Duodenal mucosa (tissue), 2 donors: ENCODE results near the gene MCHR1.
"Not testable (repeated sequence)": the region's sequence is repeated elsewhere in the genome, so short reads cannot be mapped to it uniquely, and the experiment has no call there.

ENCODE experiments used
- H3K27ac ChIP-seq: one replicate; pipeline ENCODE4 v1.7.0; 2013; ENCODE audit warnings: low read depth, low read length
- H3K27me3 ChIP-seq, 2 donors: one replicate each; pipeline ENCODE4 v1.7.0; 2013; ENCODE audit warnings: low read length in 2 of 2, control low read depth in 1 of 2; ENCODE audit not compliant: insufficient read depth in 2 of 2, control insufficient read depth in 1 of 2
- H3K36me3 ChIP-seq, 2 donors: one replicate each; pipeline ENCODE4 v1.7.0; 2013; ENCODE audit warnings: low read length in 2 of 2, control low read depth in 1 of 2; ENCODE audit not compliant: insufficient read depth in 2 of 2, control insufficient read depth in 1 of 2
- H3K4me1 ChIP-seq, 2 donors: one replicate each; pipeline ENCODE4 v1.7.0; 2013; ENCODE audit warnings: low read length in 2 of 2, control low read depth in 1 of 2; ENCODE audit not compliant: insufficient read depth in 2 of 2, control insufficient read depth in 1 of 2
- H3K4me3 ChIP-seq, 2 donors: one replicate each; pipeline ENCODE4 v1.7.0; 2013; ENCODE audit warnings: low read length in 2 of 2, low read depth in 1 of 2
- H3K9ac ChIP-seq, 2 donors: one replicate each; pipeline ENCODE4 v1.7.0; 2013; ENCODE audit warnings: low read length in 2 of 2, low read depth in 1 of 2
- H3K9me3 ChIP-seq, 2 donors: one replicate each; pipeline ENCODE4 v1.7.0; 2013; ENCODE audit warnings: low read length in 2 of 2, control low read depth in 1 of 2; ENCODE audit not compliant: control insufficient read depth in 1 of 2

Gene MCHR1

DNA sequence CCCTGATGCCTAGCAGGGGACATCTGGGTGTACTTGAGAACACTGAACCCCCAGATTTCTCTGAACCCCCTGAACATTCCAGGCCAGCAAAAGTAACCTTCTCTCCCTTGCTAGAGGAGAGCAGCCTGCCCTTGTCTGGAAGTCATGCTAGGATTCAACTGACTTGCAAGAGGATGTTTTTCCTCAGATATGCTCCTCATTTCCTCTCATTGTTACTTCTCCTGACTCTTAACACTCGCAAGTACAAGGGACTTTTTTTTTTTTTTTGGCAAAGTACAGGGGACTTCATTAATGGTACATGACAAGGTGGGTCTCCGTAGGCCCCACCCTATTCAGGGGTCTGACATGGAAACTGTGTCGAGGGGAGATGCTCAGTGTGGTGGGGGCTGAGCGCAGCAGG is 6.3 kb upstream of the MCHR1 start:
- H3K4me3 ChIP-seq = no peak overlapping the region
- peaks cover 4 to 7% of the 10 kb centered on the region in 2 donors for H3K4me1 ChIP-seq
- H3K27me3 ChIP-seq = no peaks in the 10 kb centered on the region
- no peaks in the 10 kb centered on the region for H3K36me3 ChIP-seq
- no peak overlapping the region for H3K27ac ChIP-seq
- no peak overlapping the region for H3K9ac ChIP-seq
- no peaks in the 10 kb centered on the region for H3K9me3 ChIP-seq

DNA sequence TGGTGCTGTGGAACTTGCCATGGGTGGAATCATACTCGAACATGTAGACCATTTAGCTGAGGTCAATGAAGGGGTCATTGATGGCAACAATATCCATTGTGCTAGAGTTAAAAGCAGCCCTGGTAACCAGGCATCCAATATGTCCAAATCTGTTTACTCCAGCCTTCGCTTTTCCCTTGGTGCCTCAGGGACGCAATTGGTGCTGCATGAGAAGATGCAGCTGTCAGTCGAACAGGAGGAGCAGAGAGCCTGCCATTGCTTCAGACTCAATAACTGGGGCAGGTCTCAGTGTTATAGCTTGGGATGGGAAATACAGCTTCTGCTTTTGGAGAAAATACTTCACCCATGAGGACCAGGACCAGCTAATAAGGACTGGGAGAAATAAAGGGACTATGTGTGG is 5.0 kb upstream of the MCHR1 start:
- peaks cover 1 to 6% of the 10 kb centered on the region in 2 donors for H3K4me1 ChIP-seq
- H3K4me3 ChIP-seq = no peak overlapping the region
- H3K9ac ChIP-seq = no peak overlapping the region
- no peaks in the 10 kb centered on the region for H3K9me3 ChIP-seq
- no peak overlapping the region for H3K27ac ChIP-seq
- H3K36me3 ChIP-seq = no peaks in the 10 kb centered on the region
- peaks cover 6 to 8% of the 10 kb centered on the region in 2 donors for H3K27me3 ChIP-seq

DNA sequence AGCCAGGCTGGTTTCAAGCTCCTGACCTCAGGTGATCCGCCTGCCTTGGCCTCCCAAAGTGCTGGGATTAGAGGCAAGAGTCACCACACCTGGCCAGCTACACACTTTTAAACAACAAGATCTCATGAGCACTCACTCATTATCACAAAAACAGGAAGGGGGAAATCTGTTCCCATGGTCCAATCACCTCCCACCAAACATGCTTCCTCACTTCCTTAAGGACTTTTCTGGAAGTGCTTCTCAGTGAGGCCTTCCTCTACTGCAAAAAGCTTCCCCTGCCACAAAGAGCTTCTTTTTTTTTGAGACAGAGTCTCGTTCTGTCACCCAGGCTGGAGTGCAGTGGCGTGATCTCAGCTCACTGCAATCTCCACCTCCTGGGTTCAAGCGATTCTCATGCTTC is 3.1 kb upstream of the MCHR1 start:
- not testable (repeated sequence) for H3K9me3 ChIP-seq, H3K4me1 ChIP-seq, H3K4me3 ChIP-seq, H3K36me3 ChIP-seq, H3K9ac ChIP-seq, H3K27ac ChIP-seq
- peaks cover 19 to 22% of the 10 kb centered on the region in 2 donors for H3K27me3 ChIP-seq

GRCh38 chr22:40676644-40677043 is 2.6 kb upstream of the MCHR1 start:
- Histone ChIP-seq H3K4me1 (peaks cover 0 to 6% of the 10 kb centered on the region in 2 donors), H3K9me3 (no peaks in the 10 kb centered on the region), H3K36me3 (no peaks in the 10 kb centered on the region), H3K27ac (no peak overlapping the region), H3K4me3 (no peak overlapping the region), H3K27me3 (peaks cover 20 to 22% of the 10 kb centered on the region in 2 donors), H3K9ac (no peak overlapping the region)

DNA sequence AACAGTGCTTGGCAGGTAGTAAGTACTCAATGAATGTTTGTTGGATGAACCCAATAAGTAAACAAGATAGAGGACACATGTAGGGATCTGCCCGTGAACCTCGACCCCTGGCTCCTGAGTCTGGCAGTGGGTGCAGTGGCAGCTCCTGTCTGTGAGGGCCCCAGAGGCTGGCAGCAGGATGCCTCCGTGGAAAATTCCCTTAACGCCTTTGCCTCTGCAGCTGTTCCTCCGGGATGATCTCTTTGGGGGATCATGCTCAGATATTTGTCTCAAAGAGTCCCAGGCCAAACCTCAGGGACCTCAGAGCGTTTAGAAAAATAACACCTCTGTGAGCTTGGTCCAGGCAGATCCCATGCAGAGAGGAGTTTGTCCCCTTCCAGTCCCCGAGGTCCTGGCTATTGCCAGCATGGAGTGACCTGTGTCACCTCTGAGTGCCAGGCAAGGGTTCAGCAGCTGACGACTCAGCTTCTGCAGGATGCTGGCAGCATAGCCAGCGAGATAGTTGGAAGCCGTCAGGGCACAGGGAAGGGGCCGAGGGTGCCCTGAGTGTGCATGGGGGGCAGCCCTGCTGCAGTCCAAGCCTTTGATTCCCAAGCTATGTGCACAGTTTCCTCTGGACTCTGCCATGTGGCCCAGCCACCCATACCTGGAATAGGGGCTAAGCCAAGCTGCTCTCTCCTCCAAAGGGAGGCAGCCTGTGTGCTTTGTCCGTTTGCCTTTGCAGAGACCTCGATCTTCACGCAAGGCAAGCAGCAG is 613 bp upstream of the MCHR1 start:
- Histone ChIP-seq H3K4me1 (peaks cover 0 to 6% of the 10 kb centered on the region in 2 donors), H3K4me3 (no peak overlapping the region), H3K9me3 (no peaks in the 10 kb centered on the region), H3K27me3 (peaks cover 20 to 22% of the 10 kb centered on the region in 2 donors), H3K27ac (no peak overlapping the region), H3K36me3 (no peaks in the 10 kb centered on the region), H3K9ac (no peak overlapping the region)

DNA sequence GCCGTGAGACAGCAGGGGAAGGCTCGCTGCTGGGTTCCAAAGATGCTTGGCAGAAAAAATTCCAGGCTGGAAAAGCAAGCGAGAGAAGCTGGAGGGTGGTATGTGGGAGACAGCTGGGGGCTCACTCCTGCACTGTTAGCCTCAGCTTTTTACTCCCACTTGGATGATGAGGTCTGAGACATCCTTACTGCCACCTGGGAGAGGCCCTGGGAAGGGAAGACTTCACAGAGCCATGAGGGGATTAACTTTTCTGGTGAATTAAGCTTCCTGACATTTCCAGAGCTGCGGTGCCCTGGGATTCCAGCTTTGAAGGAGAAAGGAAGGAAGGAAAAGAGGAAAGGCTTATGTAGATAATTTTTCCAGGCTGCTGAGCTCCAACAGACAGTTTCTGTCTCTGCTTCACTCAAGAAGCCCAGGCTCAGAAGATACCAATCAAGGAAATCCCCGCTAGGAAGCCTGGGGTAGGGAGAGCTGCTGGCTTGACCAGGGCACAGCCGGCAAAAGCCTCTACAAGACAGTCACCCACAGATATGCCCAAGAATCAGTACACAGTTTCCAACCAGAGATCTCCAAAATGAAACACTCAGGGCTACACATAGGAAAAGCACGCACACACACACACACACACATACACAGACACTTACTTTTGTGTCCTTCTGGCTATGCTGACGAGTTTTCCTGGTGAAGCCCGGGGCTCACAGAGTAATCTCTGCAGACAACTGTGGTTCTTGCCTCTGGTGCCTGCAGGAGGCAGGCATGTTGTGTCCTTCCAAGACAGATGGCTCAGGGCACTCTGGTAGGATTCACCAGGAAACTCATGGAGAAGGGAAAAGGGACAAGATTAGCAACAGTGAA is 907 bp downstream of the MCHR1 start:
- Histone ChIP-seq H3K36me3 (no peaks in the 10 kb centered on the region), H3K27me3 (peaks cover 20 to 22% of the 10 kb centered on the region in 2 donors), H3K27ac (no peak overlapping the region), H3K4me3 (no peak overlapping the region), H3K4me1 (peaks cover 0 to 6% of the 10 kb centered on the region in 2 donors), H3K9ac (no peak overlapping the region), H3K9me3 (no peaks in the 10 kb centered on the region)

GRCh38 chr22:40680819-40681183 is 1.5 kb downstream of the MCHR1 start:
- no peaks in the 10 kb centered on the region for H3K36me3 ChIP-seq
- peaks cover 0 to 6% of the 10 kb centered on the region in 2 donors for H3K4me1 ChIP-seq
- H3K27me3 ChIP-seq = peaks cover 20 to 22% of the 10 kb centered on the region in 2 donors
- H3K27ac ChIP-seq = no peak overlapping the region
- no peaks in the 10 kb centered on the region for H3K9me3 ChIP-seq
- no peak overlapping the region for H3K4me3 ChIP-seq
- H3K9ac ChIP-seq = no peak overlapping the region

- H3K9me3 ChIP-seq = no peaks in the 10 kb centered on the region
- peaks cover 20 to 22% of the 10 kb centered on the region in 2 donors for H3K27me3 ChIP-seq
- H3K9ac ChIP-seq = no peak overlapping the region
- no peak overlapping the region for H3K4me3 ChIP-seq
- H3K4me1 ChIP-seq = peaks cover 0 to 6% of the 10 kb centered on the region in 2 donors
- H3K36me3 ChIP-seq = no peaks in the 10 kb centered on the region
- no peak overlapping the region for H3K27ac ChIP-seq
These were observed 2.2 kb downstream of the MCHR1 start for GRCh38 chr22:40681451-40681850.

DNA sequence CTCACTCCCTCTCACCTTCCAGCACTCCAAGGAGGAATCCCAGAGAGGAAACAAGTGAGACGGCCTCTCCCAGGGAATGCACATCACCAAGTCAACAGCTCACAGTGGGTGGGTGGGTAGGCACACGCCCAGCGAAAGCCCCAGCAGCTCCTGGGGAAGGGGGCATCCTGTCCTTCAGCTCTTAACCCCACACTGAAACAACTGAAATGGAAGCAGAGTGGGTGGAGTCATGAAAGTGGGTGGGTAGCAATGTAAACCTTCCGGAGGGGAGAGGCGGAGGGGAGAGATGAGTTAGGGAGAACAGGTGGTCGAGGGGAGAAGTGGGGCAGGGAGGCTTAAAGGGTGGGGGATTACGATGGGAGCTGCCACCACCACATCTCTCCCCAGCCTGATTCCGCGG is 5.4 kb downstream of the MCHR1 start:
- Histone ChIP-seq H3K27me3 (peaks cover 8 to 12% of the 10 kb centered on the region in 2 donors), H3K9me3 (no peaks in the 10 kb centered on the region), H3K4me1 (no peaks in the 10 kb centered on the region), H3K9ac (no peak overlapping the region), H3K36me3 (no peaks in the 10 kb centered on the region), H3K27ac (no peak overlapping the region), H3K4me3 (no peak overlapping the region)

- H3K4me1 ChIP-seq = no peaks in the 10 kb centered on the region
- no peak overlapping the region for H3K9ac ChIP-seq
- peaks cover 7% of the 10 kb centered on the region in 2 donors for H3K27me3 ChIP-seq
- no peak overlapping the region for H3K27ac ChIP-seq
- no peak overlapping the region for H3K4me3 ChIP-seq
- H3K36me3 ChIP-seq = no peaks in the 10 kb centered on the region
- H3K9me3 ChIP-seq = no peaks in the 10 kb centered on the region
These were observed 6.1 kb downstream of the MCHR1 start for GRCh38 chr22:40685406-40685805.
